Measurements from ENCODE around the gene DYSF. TPM values are rescaled to one million over a fixed set of nuclear protein-coding genes. Genes with fewer than 3 reads are reported as not detected.

Gene DYSF
- 0.62 to 0.93 TPM (median 0.75 TPM) in 5 replicates for total RNA-seq (2022; extraction: Qiagen RNA extraction)

DNA sequence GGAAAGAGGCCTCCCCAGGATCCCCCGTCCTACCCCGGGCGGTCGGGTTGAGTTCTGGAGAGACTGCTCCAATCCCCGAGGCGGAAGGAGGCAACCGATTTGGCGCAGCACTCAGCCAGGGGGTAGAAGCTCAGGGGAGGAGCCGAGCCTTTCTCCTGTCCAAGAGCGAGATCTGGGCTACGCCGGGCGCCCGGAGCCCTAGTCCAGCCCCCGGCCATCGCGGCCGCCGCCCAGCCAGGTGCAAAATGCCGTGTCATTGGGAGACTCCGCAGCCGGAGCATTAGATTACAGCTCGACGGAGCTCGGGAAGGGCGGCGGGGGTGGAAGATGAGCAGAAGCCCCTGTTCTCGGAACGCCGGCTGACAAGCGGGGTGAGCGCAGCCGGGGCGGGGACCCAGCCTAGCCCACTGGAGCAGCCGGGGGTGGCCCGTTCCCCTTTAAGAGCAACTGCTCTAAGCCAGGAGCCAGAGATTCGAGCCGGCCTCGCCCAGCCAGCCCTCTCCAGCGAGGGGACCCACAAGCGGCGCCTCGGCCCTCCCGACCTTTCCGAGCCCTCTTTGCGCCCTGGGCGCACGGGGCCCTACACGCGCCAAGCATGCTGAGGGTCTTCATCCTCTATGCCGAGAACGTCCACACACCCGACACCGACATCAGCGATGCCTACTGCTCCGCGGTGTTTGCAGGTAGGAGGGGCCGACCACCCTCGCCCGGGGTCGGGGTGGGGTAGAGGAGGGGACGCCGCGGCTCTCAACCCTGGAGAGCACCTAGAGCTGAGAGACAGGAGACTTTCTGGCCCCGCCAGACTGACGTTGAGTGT, at the start of gene DYSF:
TSS of gene DYSF (plus strand) at position 158 of the 817 bp plus-strand sequence.

Other genes starting within 250 kb of the DYSF start
- gene PAIP2B, start 226.5 kb upstream of the DYSF start, total RNA-seq (2022; extraction: Qiagen RNA extraction): 0.24 to 0.33 TPM (median 0.30 TPM) in 5 replicates
- gene ZNF638, start 121.8 kb upstream of the DYSF start, total RNA-seq (2022; extraction: Qiagen RNA extraction): 62.3 to 72.8 TPM (median 66.6 TPM) in 5 replicates